H1 (cell line): ENCODE measurements around the gene HDAC11. TPM values are rescaled to one million over a fixed set of nuclear protein-coding genes. Genes with fewer than 3 reads are reported as not detected.

Experiments used
- CTCF ChIA-PET: fragments of 300-600 bp; sonication (Branson Sonifier 250); formaldehyde crosslinking; loops from one replicate; lab custom pipeline; 2021; ENCODE audit not compliant: partially characterized antibody; lab: Charles Lee
- POLR2A ChIA-PET: fragments of 300-600 bp; sonication (Branson Sonifier 250); formaldehyde crosslinking; loops from one replicate; lab custom pipeline; 2021; ENCODE audit warnings: inconsistent platforms; ENCODE audit not compliant: partially characterized antibody; lab: Charles Lee
- DNase-seq, 2 experiments: peaks; one replicate each; pipeline versions ENCODE4 v3.0.0 to v3.0.0-alpha.2; 2010 to 2022; ENCODE audit warnings: low spot score in 2 of 2, low read depth in 1 of 2, mixed read lengths in 1 of 2
- FAIRE-seq: peaks from 2 replicates; lab custom pipeline; 2011; peaks lifted over from hg19 to GRCh38; lab: Jason Lieb, UNC
- H2AFZ ChIP-seq: 2 replicates; pipeline ENCODE4 v1.8.1; 2012; ENCODE audit warnings: low read length, inconsistent platforms
- H2AK5ac ChIP-seq: 2 replicates; pipeline ENCODE4 v1.6.1; 2013; ENCODE audit warnings: low read depth, low read length
- H2BK120ac ChIP-seq: replicated peaks from 2 replicates; pipeline ENCODE3; 2013; ENCODE audit warnings: low read depth, low read length, inconsistent platforms
- H2BK12ac ChIP-seq: 2 replicates; pipeline ENCODE4 v1.6.1; 2013; ENCODE audit warnings: low read depth, low read length
- H2BK15ac ChIP-seq: 2 replicates; pipeline ENCODE4 v1.6.1; 2013; ENCODE audit warnings: low read length
- H2BK20ac ChIP-seq: 2 replicates; pipeline ENCODE4 v1.6.1; 2013; ENCODE audit warnings: low read length
- H2BK5ac ChIP-seq: 2 replicates; pipeline ENCODE4 v1.6.1; 2013; ENCODE audit warnings: low read depth, low read length
- H3K14ac ChIP-seq: 2 replicates; pipeline ENCODE4 v1.6.1; 2013; ENCODE audit warnings: inconsistent platforms; ENCODE audit not compliant: insufficient read length
- H3K18ac ChIP-seq: 2 replicates; pipeline ENCODE4 v1.6.1; 2013; ENCODE audit warnings: low read length; ENCODE audit errors: extremely low read depth
- H3K23ac ChIP-seq: 2 replicates; pipeline ENCODE4 v1.6.1; 2013; ENCODE audit warnings: inconsistent platforms; ENCODE audit not compliant: insufficient read length
- H3K23me2 ChIP-seq: 2 replicates; pipeline ENCODE4 v1.6.1; 2013; ENCODE audit warnings: low read depth, low read length
- H3K27ac ChIP-seq: 2 replicates; pipeline ENCODE4 v1.6.1; 2011; ENCODE audit warnings: low read depth, low read length, inconsistent platforms
- H3K27me3 ChIP-seq, 4 experiments: replicated peaks in 1 of 4; 1 replicate in 1 of 4; 2 replicates in 3 of 4; pipeline versions ENCODE4 v1.6.1 to v1.8.1; 2011 to 2013; ENCODE audit warnings: low read length in 3 of 4, mild to moderate bottlenecking in 3 of 4, inconsistent platforms in 2 of 4, mixed read lengths in 2 of 4, moderate library complexity in 1 of 4; ENCODE audit not compliant: control insufficient read depth in 3 of 4, insufficient read depth in 3 of 4; ENCODE audit errors: extremely low read depth in 1 of 4
- H3K36me3 ChIP-seq, 4 experiments: 2 replicates each; pipeline versions ENCODE4 v1.6.1 to v1.8.1; 2011 to 2013; ENCODE audit warnings: mild to moderate bottlenecking in 4 of 4, low read length in 3 of 4, moderate library complexity in 2 of 4, control low read depth in 1 of 4, inconsistent platforms in 1 of 4; ENCODE audit not compliant: insufficient read depth in 4 of 4, control insufficient read depth in 2 of 4
- H3K4ac ChIP-seq: replicated peaks from 2 replicates; pipeline ENCODE3; 2013; ENCODE audit warnings: low read length, low read depth, mixed read lengths, inconsistent platforms; ENCODE audit not compliant: insufficient read length
- H3K4me1 ChIP-seq, 4 experiments: replicated peaks in 1 of 4; 1 replicate in 1 of 4; 2 replicates in 3 of 4; pipeline versions ENCODE4 v1.6.1 to v1.8.1; 2011 to 2013; ENCODE audit warnings: low read length in 3 of 4, inconsistent platforms in 2 of 4, mixed read lengths in 1 of 4; ENCODE audit not compliant: insufficient read depth in 4 of 4, control insufficient read depth in 3 of 4
- H3K4me2 ChIP-seq, 2 experiments: 2 replicates each; pipeline versions ENCODE4 v1.6.1 to v1.8.1; 2011 to 2013; ENCODE audit warnings: low read depth in 2 of 2, low read length in 2 of 2, control low read depth in 1 of 2, inconsistent platforms in 1 of 2, mild to moderate bottlenecking in 1 of 2; ENCODE audit not compliant: insufficient read depth in 1 of 2
- H3K4me3 ChIP-seq, 4 experiments: fragments of 200-600, 300-600 bp in 1 of 4; sonication (generic), shearing (Covaris generic), sonication (Bioruptor Twin) in 1 of 4; 2 replicates each; pipeline versions ENCODE4 v1.5.1 to v1.8.1; 2011 to 2016; ENCODE audit warnings: low read length in 4 of 4, low read depth in 3 of 4, control low read depth in 2 of 4, inconsistent platforms in 2 of 4, mild to moderate bottlenecking in 2 of 4, mixed read lengths in 1 of 4, moderate library complexity in 1 of 4; ENCODE audit not compliant: insufficient read depth in 2 of 4; ENCODE audit errors: extremely low read depth in 1 of 4
- H3K56ac ChIP-seq: replicated peaks from 2 replicates; pipeline ENCODE3; 2013; ENCODE audit warnings: low read depth, mild to moderate bottlenecking, mixed read lengths, low read length, inconsistent platforms; ENCODE audit not compliant: insufficient read length
- H3K79me1 ChIP-seq: 2 replicates; pipeline ENCODE4 v1.6.1; 2013; ENCODE audit warnings: low read depth, low read length, control low read depth
- H3K79me2 ChIP-seq, 2 experiments: 2 replicates each; pipeline versions ENCODE4 v1.6.1 to v1.8.1; 2012 to 2013; ENCODE audit warnings: low read length in 2 of 2, mild to moderate bottlenecking in 2 of 2, inconsistent platforms in 1 of 2; ENCODE audit not compliant: insufficient read depth in 2 of 2, control insufficient read depth in 1 of 2
- H3K9ac ChIP-seq, 4 experiments: replicated peaks in 1 of 4; 1 replicate in 1 of 4; 2 replicates in 3 of 4; pipeline versions ENCODE4 v1.6.1 to v1.8.1; 2011 to 2013; ENCODE audit warnings: low read depth in 3 of 4, low read length in 3 of 4, control low read depth in 2 of 4, mild to moderate bottlenecking in 2 of 4, moderate library complexity in 2 of 4, inconsistent platforms in 1 of 4; ENCODE audit errors: extremely low read depth in 1 of 4
- H3K9me3 ChIP-seq, 2 experiments: 2 replicates each; pipeline versions ENCODE4 v1.6.1 to v1.8.1; 2012 to 2013; ENCODE audit warnings: mild to moderate bottlenecking in 2 of 2, moderate library complexity in 2 of 2, control low read depth in 1 of 2, inconsistent platforms in 1 of 2, low read depth in 1 of 2, low read length in 1 of 2, mixed read lengths in 1 of 2; ENCODE audit not compliant: insufficient read depth in 2 of 2
- H4K20me1 ChIP-seq, 2 experiments: replicated peaks in 1 of 2; 2 replicates each; pipeline versions ENCODE3 to v1.8.1; 2011 to 2013; ENCODE audit warnings: inconsistent platforms in 2 of 2, low read length in 2 of 2, mild to moderate bottlenecking in 1 of 2; ENCODE audit not compliant: insufficient read depth in 2 of 2, control insufficient read depth in 1 of 2
- H4K5ac ChIP-seq: 2 replicates; pipeline ENCODE4 v1.6.1; 2013; ENCODE audit warnings: low read length, low read depth, mixed read lengths, inconsistent platforms; ENCODE audit not compliant: insufficient read length
- H4K8ac ChIP-seq: 2 replicates; pipeline ENCODE4 v1.8.0; 2013; ENCODE audit warnings: mild to moderate bottlenecking, moderate library complexity, low read length, inconsistent platforms; ENCODE audit not compliant: insufficient read depth; ENCODE audit errors: extremely low read depth
- H4K91ac ChIP-seq: replicated peaks from 2 replicates; pipeline ENCODE3; 2013; ENCODE audit warnings: low read length, mixed read lengths, inconsistent platforms; ENCODE audit not compliant: insufficient read length
- CBX5 ChIP-seq: fragments of 300-800, 300-1000 bp; sonication (generic); IDR thresholded peaks from 2 replicates; pipeline ENCODE4 v1.7.1; 2016; ENCODE audit warnings: antibody characterized with exemption, low read length, low read depth
- CEBPB ChIP-seq: IDR thresholded peaks from 2 replicates; pipeline ENCODE4 v1.6.1; 2012; ENCODE audit warnings: low read depth, low read length
- CTBP2 ChIP-seq: IDR thresholded peaks from 2 replicates; pipeline ENCODE4 v1.7.0; 2011; ENCODE audit warnings: borderline replicate concordance, mild to moderate bottlenecking, moderate library complexity, mixed read lengths, low read length; ENCODE audit not compliant: insufficient read depth, insufficient read length
- KDM5A ChIP-seq: fragments of 200-600 bp; IDR thresholded peaks from 2 replicates; pipeline ENCODE4 v1.7.1; 2012; ENCODE audit warnings: mild to moderate bottlenecking, low read length, inconsistent platforms, mixed read lengths
- MAFK ChIP-seq: IDR thresholded peaks from 2 replicates; pipeline ENCODE4 v1.6.1; 2012; ENCODE audit warnings: low read depth, mild to moderate bottlenecking, improper control_type of control experiment, low read length
- WGBS, 2 experiments: shearing (Covaris generic) in 1 of 2; methylation state at CpG; one replicate each; pipeline versions ENCODE4 v1.1.6 to v1.1.7; 2013 to 2015; ENCODE audit warnings: low lambda C conversion rate in 2 of 2, mixed read lengths in 2 of 2, inconsistent platforms in 1 of 2, low coverage in 1 of 2, missing lambda C conversion rate in 1 of 2; ENCODE audit not compliant: insufficient replicate concordance in 2 of 2, insufficient coverage in 1 of 2, insufficient read length in 1 of 2; ENCODE audit errors: extremely low coverage in 1 of 2, missing lambda C conversion rate in 1 of 2; 5-methylcytosine and 5-hydroxymethylcytosine counted together
- polyA plus RNA-seq, 7 experiments: library from polyadenylated mRNA; depleted of rRNA in 3 of 7; stranded (reverse) in 5 of 7; unstranded in 2 of 7; fragments of >200 nt in 5 of 7; fragments of 200-250 nt in 2 of 7; gene quantifications; 1 replicate in 5 of 7; 2 replicates in 1 of 7; 4 replicates in 1 of 7; pipeline versions ENCODE4 v1.2.1 to v1.2.3, GENCODE V29; 2011 to 2013; ENCODE audit warnings: missing spikeins in 2 of 7, mixed read lengths in 2 of 7
- total RNA-seq: library from RNA; stranded (reverse); fragmentation: NEBNext Ultra II Directional; extraction: Animal tissue kit (Norgen Biotek cat#: 25700); gene quantifications from 2 replicates; pipeline ENCODE4 v1.2.1, GENCODE V29; 2021
- TF ChIP-seq, protein P1 (sequence below): IDR thresholded peaks from 2 replicates; pipeline ENCODE4 v1.6.1; 2012; ENCODE audit warnings: inconsistent platforms

HDAC11 gene
- total and polyA plus RNA-seq, 2 of the 8 experiments (the other 6 are each of a cell fraction or from before 2014, with no cell fraction given), result 6.8 to 7.4 TPM

- Histone ChIP-seq H2BK15ac (0 out of 2 replicates have a peak overlapping the region, but pooled peaks have one; percentile 73), H3K23ac (no peak overlapping the region), H4K8ac (peak overlapping the region; percentile 18), H3K27ac (no peak overlapping the region), H4K5ac (no peak overlapping the region), H3K4me2 (no peak overlapping the region), H3K79me1 (no peaks in the 10 kb centered on the region), H3K27me3 (peaks cover 3 to 10% (median 9%) of the 10 kb centered on the region in 4 experiments; a peak in 6 of 7 replicates), H2AK5ac (no peak overlapping the region), H3K23me2 (no peaks in the 10 kb centered on the region; the same call in 1 of the 2 replicates), H2BK120ac (no peak overlapping the region), H3K79me2 (no peaks in the 10 kb centered on the region), H3K4me1 (peaks cover 0 to 2% (median 0%) of the 10 kb centered on the region in 4 experiments; a peak in 2 of 7 replicates), H2BK12ac (no peak overlapping the region), H2AFZ (no peak overlapping the region), H2BK20ac (no peak overlapping the region), H3K4ac (peak overlapping the region; percentile 44), H3K36me3 (no peaks in the 10 kb centered on the region), H2BK5ac (no peak overlapping the region), H3K4me3 (no peak overlapping the region), H3K9ac (no peak overlapping the region), H4K91ac (no peak overlapping the region), H3K14ac (no peak overlapping the region), H4K20me1 (no peaks in the 10 kb centered on the region), H3K9me3 (no peaks in the 10 kb centered on the region), H3K18ac (no peak overlapping the region), H3K56ac (no peak overlapping the region)
- ChIA-PET POLR2A (no interaction called here), CTCF (interaction anchor here (0.6 to 4.8 kb wide), 18 partner anchors 7 to 355 kb away, joined by 3 to 43 read pairs (median 5); partner anchors contain the start of gene HDAC11)
- DNase-seq, result no peak
- WGBS, 2 experiments, result 100% methylated on average over 4 of the region's 7 CpGs; no CpG with 5 or more reads in 1 of the 2 experiments
- TF ChIP-seq, protein P1, sequence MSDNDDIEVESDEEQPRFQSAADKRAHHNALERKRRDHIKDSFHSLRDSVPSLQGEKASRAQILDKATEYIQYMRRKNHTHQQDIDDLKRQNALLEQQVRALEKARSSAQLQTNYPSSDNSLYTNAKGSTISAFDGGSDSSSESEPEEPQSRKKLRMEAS, result no peak
- TF ChIP-seq CEBPB, result no peak
- no peak for TF ChIP-seq KDM5A
- TF ChIP-seq MAFK, result no peak
- no peak for TF ChIP-seq CBX5
- TF ChIP-seq CTBP2, result no peak
- no peak for FAIRE-seq
These were observed 19.8 kb upstream of the HDAC11 start for GRCh38 chr3:13460341-13460736.
